ENCODE measurements around the gene SUN2.

- TF ChIP-seq FIP1L1 (IDR thresholded peaks at IDR 0.05; ENCODE audit: borderline replicate concordance, insufficient read depth, low read depth, low read length) (no peak), NFE2L1 (CRISPR knock-in tag; IDR thresholded peaks at IDR 0.05; ENCODE audit: borderline replicate concordance) (no peak), USF2 (IDR thresholded peaks at IDR 0.05; ENCODE audit: low read depth, low read length) (no peak), USF2 (CRISPR knock-in tag; IDR thresholded peaks at IDR 0.05; ENCODE audit: borderline replicate concordance) (no peak), MXD1 (CRISPR knock-in tag; IDR thresholded peaks at IDR 0.05) (no peak), ZSCAN12 (CRISPR knock-in tag; IDR thresholded peaks at IDR 0.05) (no peak), POLR2A (IDR thresholded peaks at IDR 0.05; ENCODE audit: insufficient read depth in 1 of 2, low read depth in 2 of 2, low read length in 2 of 2) (no peak), YY1 (IDR thresholded peaks at IDR 0.05; ENCODE audit: insufficient read depth, insufficient replicate concordance, low read depth, low read length) (no peak)
Observed at GRCh38 chr22:38713921-38714320, 41.9 kb downstream of the SUN2 start.

Measured in HepG2 (cell line).